ENCODE results near the gene SEC24C.
"Not testable (repeated sequence)": the region's sequence is repeated elsewhere in the genome, so short reads cannot be mapped to it uniquely, and the experiment has no call there.

DNA sequence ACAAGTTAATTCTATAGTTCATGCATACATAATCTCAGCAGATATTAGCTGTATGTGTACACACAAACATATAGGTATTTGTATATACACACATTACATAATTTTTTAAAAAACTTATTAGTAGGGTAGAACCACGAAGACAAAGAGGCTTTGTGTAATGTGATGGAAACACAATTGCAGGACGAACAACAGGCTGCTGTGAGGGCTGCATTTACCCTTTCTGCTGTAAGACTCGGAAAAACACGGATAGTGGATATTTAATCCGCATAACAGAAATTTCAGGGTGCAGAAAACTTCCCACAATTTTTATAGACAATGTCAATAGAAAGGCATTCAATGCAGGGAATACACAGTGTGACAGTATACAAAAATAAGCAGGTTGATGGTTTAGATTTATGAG, 32.5 kb upstream of the SEC24C start:
- TF ChIP-seq, protein P1, sequence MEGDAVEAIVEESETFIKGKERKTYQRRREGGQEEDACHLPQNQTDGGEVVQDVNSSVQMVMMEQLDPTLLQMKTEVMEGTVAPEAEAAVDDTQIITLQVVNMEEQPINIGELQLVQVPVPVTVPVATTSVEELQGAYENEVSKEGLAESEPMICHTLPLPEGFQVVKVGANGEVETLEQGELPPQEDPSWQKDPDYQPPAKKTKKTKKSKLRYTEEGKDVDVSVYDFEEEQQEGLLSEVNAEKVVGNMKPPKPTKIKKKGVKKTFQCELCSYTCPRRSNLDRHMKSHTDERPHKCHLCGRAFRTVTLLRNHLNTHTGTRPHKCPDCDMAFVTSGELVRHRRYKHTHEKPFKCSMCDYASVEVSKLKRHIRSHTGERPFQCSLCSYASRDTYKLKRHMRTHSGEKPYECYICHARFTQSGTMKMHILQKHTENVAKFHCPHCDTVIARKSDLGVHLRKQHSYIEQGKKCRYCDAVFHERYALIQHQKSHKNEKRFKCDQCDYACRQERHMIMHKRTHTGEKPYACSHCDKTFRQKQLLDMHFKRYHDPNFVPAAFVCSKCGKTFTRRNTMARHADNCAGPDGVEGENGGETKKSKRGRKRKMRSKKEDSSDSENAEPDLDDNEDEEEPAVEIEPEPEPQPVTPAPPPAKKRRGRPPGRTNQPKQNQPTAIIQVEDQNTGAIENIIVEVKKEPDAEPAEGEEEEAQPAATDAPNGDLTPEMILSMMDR (conservative IDR thresholded peaks at IDR 0.05; ENCODE audit: low read depth, low read length): not testable (repeated sequence)
- not testable (repeated sequence) for TF ChIP-seq EZH2 (IDR thresholded peaks at IDR 0.05; ENCODE audit: borderline replicate concordance, low read depth, low read length, poor library complexity, severe bottlenecking)
